ENCODE results near the gene UST.
"Not testable (repeated sequence)": the region's sequence is repeated elsewhere in the genome, so short reads cannot be mapped to it uniquely, and the experiment has no call there.

The UST gene

DNA sequence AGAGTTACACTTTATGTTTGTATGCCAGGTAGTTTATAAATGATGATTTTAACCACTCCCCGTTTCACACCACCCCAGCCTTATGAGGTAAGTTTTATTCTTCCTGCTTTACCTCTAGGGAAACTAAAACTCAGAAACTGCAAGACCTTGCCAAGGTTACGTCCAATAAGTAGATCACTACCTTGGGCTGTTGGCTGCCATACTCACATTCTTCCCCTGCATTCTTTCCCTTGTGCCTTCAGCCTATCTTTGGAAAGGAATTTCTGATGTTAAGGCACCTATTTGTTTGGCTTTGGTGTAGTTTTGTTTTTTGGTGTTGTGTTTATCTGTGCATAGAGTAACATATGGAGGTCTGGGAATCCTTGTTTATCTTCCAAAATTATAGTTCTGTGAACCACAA lies 122.1 kb downstream of the UST start:
- DNase-seq (ENCODE audit: low spot score) = no peak

DNA sequence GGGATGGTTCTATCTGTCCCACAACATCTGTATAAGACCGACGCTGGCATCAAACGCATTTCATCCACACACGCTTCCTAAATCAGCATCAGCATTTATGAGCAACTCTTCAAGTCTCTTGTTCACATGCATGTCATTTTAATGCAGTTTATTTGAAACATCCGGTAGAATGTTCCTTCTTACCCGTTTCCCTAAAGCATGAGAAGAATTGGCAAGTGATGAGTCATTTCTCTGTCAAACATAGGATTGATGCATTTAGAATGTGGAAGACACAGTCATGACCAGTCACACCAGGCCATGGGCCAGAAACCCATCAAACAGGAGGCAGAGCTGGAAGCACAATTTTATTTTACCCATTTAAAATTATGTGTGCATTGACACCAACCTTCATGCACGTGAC lies 122.8 kb downstream of the UST start:
- DNase-seq (ENCODE audit: low spot score) = peak; percentile 88

DNA sequence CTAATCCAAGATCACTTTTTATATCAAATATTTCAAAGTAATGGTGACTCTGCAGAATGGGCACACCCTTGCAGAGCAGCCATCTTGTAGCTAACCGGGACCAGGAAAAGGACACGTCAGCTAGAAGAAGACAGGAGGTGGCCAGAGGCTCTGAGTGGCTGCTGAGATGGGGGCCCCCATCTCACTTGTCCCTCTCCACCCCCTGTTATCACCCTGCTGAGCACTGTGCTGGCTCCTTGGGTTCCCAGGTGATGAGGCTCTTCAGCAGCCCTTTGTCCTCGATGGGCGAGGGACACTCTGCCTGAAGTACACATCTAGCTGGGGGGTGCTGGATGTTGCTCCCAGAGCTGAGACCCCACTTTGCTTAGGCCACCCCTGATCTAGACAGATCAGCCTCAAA lies 126.3 kb downstream of the UST start:
- no peak for DNase-seq (ENCODE audit: low spot score)

DNA sequence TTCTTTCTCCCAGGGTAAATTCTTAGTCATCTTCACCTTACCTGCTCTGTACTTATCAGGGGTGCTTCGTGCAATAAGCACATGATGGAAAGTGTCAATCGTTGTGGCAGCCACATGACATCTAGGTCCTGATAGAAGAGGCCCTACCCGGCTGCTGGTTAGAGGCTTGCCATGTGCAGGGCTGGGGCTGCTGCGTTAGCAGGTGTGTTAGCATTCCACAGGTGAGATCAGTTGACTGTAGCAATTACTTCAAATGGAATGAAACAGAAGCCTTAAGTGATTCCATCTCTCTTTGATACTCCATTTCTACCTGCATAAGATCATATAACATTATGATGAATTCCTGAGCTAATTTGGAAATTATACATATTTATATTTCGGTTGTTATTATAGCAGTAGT lies 127.0 kb downstream of the UST start:
- no peak for DNase-seq (ENCODE audit: low spot score)

DNA sequence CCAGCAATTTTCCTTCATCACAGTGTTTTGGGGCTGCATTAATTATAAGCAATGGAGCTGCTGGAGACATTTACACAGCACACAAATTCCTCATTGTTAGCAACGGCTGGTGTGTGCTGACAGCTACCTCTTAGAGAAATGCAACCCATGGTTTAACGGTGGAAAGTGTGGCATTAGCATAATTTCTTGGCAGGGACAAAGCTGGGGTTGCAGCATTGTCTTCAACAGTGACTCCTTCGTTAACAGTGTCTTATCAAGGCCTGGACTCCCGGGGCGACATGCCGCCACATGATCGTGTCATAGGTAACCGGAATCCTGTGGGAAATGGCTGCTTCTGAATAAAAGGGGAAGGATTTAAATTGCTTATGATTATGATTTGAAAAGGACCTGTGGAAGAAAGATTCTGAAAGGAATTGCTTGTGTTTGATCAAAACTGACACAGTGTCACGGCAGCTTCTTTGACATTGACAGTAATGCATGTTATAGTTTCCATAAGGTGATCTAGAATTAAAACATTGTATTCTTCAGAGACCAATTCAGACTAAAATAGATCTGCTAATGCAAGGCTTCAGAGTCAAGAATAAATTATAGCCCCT lies 128.0 kb downstream of the UST start:
- no peak for DNase-seq (ENCODE audit: low spot score)

DNA sequence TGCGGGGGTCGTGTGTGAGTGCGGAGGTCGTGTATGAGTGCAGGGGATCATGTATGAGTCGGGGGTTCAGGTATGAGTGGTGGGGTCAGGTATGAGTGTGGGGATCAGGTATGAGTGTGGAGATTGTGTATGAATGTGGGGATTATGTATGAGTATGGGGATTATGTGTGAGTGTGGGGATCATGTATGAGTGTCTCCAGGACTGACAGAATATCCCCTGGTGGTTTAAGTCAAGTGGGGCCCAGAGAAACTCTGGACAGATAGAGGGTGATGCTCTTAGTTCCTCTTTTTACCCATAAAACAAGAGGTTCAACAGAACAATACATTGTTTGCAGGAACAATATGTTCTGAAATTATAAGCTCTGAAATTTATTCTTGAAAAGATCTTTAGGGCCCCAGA lies 131.9 kb downstream of the UST start:
- no peak for DNase-seq (ENCODE audit: low spot score)

DNA sequence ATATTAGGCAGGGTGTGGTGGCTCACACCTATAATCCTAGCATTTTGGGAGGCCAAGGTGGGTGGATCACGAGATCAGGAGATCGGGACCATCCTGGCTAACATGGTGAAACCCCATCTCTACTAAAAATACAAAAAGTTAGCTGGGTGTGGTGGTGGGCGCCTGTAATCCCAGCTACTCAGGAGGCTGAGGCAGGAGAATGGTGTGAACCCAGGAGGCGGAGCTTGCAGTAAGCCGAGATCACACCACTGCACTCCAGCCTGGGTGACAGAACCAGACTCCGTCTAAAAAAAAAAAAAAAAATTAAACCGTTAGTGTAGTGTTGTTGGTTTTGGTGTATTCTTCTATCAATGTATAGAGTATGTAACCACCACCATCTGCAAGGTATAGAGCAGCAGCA lies 133.9 kb downstream of the UST start:
- DNase-seq (ENCODE audit: low spot score) = not testable (repeated sequence)

DNA sequence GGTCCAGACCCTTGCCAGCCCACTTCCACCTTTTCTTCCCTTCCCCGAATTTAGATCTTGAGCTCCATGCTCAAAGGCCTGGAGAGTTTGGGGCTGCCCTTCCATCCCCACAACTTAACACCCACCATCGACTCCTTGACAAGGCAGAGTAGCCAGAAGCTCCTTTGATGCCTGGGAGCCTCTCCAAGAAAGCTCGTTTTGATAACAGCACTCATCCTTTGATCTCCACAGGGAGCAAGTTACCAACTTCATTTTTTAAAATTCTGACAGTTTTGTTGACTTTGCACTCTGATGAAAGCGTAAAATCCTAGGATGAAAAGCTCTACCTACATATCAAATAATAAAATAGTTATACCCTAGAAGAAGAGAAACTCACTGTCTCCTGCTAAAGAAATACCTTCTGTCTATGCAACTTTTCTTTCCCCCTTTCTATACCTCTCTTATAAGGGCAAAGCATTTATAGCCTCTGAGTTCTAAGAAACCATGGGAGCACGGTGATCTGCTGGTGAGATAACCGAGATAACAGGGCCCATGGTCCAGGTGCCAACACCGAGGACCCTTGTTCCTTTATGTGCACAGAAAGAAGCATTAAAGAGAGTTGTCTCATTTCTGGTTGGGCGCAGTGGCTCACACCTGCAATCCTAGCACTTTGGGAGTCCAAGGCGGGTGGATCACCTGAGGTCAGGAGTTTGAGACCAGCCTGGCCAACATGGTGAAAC lies 134.9 kb downstream of the UST start:
- DNase-seq (ENCODE audit: low spot score) = no peak

DNA sequence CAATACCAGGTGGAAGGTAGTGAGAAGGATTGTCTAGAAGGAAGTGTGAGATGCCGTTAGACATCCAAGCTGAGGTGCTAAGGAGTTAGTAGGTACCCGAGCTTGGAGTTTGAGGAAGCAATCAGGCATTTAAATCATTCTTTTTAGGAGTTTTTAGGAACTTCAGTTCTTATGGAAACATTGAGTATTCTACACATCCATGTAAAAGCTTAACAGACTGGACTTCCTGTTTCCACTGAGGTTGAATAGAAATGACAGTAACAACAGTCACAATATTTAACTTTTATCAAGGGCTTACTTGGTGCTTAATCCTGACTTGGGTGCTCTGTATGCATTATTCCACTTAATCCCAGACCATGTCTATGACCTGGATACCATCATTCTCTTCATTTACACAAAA lies 136.4 kb downstream of the UST start:
- no peak for DNase-seq (ENCODE audit: low spot score)

DNA sequence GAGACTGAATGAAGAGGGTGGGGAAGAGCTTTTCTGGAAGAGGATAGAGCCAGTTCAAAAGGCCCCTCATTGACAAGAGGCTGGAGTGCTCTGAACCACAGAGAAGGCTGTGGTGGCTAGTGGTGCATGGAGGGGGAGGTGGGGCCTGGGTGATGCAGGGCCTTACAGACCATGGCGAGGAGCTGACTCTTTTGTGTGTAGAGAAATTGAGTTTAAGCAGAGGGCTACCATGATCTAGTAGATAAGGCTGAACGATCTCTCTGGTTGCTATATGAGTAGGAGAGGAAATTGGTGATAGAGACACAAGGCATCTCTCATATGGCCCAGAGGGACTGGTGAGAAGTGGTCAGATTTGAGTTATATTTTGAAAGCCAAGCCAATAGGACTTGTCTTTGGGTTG lies 137.6 kb downstream of the UST start:
- DNase-seq (ENCODE audit: low spot score) = no peak

DNA sequence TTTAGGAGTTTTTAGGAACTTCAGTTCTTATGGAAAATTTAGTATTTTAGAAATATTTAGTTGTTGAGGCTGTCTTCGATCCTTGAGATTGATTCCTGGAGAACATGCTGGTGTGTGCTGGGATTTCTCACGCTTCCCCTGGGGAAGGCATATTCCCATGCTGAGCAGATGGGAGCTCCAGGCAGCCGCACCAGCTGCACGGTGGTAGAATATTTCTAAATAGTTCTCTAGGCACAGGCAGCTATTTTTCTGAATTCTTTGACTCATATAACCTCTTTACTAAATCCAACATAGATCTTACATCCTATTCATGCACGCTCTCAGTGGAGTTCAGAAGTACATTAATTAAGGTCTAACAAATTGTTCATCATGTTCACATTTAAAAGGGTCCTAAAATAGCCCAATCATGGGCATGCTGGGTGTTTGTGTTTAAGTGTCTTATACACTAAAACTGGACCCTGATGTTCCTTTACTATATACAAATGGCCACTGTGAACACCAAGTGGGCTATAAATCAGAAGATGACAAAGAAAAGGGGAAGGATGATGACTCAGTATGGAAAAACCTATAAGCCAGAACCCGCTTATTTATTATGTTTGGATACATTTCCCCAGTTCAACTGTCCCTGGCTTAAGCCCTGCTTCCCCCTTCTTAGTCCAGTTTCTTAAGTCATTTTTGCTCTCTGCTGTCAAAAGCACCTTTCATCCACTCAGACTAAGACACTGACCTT lies 138.5 kb downstream of the UST start:
- DNase-seq (ENCODE audit: low spot score) = peak; percentile 50

DNA sequence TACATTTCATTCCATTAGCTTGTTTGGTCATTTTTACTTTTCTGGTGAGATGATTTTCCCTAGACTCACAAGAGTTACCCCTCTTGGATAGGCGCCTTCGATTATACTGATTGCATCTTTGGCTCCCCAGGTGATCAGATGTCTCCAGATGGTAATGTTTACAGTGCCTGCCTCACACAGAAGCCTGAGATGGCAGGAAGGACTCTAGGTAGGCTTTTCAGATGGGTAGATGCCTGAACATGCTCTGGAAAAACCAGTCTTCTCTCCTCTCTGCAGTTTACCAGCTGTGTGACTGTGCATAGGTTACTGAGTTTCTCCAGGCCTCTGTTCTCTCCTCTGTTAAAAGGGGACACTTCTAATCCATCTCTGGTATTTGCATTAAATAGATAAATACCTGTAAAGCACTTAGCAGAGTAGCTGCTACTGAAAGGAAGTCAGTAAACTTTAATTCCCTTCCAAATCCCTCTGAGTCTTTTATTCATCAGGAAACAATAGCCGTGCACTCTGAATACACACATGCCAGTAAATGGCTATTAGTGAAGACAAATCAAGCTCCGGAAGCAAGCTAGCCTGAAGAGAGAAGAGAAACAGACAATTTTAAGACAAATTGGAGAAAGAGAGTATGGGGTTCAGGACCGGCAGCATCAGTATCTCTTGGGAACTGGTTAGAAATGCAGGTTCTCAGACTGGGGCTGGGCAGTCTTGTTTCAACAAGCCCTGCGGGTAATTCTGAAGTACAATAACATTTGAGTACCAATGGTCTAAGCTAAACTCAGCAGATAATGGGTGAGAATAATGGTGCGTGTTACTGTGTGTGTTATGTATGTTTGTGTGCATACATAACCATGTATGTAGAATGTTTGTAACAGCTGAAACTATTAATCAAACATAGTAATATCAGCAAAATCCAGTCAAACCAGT lies 139.4 kb downstream of the UST start:
- no peak for DNase-seq (ENCODE audit: low spot score)

DNA sequence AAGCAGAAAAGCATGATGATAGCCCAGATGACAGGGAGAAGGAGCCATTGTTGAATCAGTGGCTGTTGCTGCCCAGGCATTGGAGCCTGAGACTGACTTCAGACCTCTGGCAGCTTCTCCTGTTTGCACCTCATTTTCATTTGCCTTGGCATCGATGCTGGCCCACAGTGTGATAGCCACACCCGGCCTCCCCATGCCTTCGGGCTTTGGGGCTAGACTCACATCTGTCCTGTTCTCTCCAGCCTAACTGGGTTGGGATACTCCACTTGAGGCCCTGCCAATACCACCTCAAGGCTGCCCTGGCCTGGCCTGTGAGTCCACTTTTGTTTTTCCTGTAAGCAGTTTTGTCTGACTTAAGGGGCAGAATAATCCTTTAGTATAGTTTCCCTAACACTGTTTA lies 140.4 kb downstream of the UST start:
- DNase-seq (ENCODE audit: low spot score) = no peak

DNA sequence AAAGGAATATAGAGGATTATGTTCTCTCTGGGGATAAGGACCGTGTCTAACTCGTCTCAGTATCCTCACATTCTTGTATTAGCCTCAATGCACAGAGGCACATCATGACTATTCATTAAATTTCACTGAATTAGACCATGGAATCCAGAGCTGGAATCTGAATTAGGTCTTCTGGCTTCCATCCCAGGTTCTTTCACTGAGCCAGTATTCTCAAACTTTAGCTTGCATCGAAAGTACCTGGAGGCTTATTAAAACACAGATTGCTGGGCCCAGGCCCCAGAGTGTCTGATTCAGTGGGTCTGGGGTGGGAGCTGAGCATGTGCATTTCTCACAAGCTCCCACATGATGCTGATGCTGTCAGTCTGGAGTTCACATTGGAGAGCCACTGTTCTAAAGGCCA lies 142.0 kb downstream of the UST start:
- DNase-seq (ENCODE audit: low spot score) = no peak

DNA sequence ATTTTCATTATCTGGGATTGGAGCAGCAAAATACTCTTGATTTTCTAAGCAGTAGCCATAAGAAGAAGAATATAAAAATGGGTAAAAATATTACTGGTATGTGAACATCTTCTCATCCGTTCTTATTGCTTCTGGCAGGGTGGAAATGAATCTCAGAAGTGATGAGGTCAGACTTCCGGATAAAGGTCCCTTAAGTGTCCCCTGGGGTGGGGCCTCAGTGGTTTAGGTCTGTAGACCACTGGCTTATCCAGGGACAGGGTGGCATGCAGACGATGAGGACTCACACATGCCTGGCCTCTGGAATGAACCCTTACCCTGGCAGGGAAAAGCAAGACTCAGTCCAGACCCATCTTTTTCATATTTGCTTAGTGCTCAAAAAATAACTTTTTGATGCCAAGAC lies 143.3 kb downstream of the UST start:
- no peak for DNase-seq (ENCODE audit: low spot score)

DNA sequence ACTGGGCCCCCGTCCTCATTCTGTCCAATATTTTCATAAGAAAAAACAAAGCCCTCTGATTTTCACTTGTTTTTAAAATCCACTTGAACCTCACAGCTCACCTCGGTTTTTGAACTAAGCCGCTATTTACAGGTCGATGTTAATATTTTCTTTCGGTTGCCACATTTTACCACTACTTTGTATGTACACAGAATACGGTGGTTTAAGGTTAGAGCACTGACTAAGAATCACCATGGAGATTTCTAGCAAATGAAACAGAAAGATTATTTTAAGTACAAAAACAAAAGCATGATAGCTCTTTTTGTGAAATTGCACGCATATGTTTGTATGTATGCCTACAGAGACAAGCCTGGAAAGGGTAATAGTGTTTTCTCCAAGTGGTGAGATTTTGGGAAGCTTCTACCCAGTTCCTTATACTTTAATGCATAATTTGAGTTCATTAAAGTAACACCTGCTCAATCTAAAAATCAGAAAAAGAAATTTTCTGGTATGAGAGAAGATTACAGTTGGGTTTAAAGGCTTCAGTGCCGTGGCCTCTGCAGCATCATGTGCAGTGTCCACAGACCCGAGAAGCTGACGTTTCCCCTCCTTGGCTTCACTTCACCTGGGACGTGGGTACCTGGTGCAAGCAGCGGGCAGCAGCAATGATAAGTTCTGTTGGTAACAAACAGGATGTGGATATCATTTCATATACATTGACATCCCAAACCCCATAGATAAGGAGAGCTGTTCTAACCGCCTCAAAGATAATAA lies 144.0 kb downstream of the UST start:
- DNase-seq (ENCODE audit: low spot score) = no peak

DNA sequence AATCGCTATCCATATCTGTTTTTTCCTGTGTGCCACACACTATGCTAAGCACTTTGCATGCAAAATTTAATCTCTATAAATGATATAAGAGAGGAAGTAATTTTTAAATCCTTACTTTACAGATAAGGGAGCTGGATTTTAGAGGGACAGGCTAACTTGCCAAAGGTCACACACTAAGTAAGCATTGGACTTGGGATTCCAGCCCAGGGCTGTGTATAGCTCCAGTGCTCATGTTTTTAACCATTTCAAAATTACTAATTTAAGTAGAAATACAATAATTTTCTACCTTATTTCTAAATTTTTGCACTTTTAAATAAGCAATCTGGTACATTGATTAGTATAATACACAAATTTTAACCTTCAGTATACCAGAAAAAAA lies 144.6 kb downstream of the UST start:
- no peak for DNase-seq (ENCODE audit: low spot score)

DNA sequence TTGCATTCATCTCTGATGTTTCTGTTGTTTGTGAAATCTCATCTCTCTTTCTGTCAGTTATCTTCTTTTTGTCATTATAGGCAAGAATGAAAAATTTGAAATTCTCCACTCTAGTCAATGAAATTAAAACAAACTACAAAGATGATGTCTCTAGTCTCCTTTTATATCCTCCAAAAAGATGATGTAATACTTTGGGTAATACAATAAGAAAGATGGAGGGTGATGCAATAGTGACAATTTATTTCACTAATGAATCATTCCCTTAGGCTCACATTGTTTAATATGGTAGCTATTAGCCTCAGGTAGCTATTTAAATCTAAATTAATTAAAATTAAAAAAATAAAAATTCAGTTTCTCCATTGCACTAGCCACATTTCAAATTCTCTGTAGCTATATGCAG lies 145.4 kb downstream of the UST start:
- DNase-seq (ENCODE audit: low spot score) = no peak

DNA sequence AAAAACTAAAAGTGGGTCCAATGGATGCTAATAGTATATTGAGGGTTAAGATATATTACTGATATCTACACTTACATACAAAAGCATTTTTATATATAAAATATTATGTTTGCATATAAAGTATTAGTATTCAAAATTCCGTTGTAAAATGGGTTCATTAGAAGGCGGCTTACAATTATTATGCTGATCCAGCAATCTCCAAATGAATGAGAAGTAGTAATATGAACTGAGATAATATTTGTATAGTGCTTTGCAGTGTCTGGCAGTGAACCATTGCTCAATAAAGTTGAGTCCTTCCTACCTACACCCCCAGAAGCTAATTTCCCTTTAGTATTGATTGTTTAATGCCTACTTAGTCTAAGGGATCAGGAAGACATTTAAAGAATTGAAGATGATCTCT lies 146.2 kb downstream of the UST start:
- no peak for DNase-seq (ENCODE audit: low spot score)

DNA sequence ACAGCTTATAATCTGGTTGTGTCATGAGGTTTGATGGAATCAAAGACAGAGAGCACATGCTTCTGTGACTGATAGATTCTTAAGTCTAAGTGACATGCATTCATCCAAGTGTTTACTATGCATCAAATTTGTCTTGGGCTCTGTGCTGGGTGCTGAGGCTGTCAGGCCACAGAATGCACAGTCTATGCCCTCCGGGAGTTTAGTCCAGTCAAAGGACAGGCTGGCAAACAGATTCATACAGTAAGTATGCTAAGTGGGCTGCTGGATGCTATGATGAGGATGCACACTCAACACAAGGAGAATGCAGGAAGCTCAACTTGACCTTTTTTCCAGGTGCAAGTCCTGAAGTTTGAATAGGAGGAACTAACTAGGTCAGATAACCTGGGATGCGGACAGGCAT lies 146.7 kb downstream of the UST start:
- DNase-seq (ENCODE audit: low spot score) = no peak

DNA sequence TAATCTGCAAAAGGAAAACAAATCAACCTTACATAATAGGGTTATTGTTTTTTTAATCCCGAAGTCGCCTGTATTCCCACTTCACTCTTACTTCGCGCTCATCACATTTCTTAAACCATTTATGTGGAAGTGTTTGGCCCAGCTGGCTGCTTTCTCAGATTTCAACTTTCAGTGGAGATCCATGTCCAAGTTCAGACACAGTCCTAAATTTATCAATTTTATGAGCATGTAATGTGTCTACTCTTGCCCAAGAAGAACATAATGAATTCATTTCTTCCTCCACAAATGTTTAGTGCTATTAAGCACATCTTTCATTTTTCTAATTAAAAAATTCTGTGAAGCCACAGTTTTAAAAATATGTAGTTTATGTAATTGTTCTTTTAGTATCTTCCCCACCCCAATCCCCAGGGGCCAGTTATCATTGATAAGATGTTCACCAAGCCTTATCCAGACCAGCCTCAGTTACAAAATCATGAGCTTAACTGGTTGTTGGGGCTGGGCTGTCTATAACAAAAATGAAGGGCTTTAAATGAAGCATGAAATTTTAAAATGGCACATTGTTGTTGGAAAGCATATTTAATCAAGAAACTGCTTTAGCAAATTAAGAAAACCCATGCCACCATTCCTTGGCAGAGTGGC lies 151.7 kb downstream of the UST start:
- no peak for DNase-seq (ENCODE audit: low spot score)
